H1 (cell line): ENCODE data around the gene CLTCL1. TPM values are rescaled to one million over a fixed set of nuclear protein-coding genes. Genes with fewer than 3 reads are reported as not detected.

Source experiments
- TAF7 ChIP-seq: optimal IDR thresholded peaks from 2 replicates; pipeline ENCODE3; 2011; ENCODE audit warnings: low read depth, mild to moderate bottlenecking, inconsistent platforms, low read length, moderate library complexity, borderline replicate concordance
- polyA plus RNA-seq, 7 experiments: library from polyadenylated mRNA; depleted of rRNA in 3 of 7; stranded (reverse) in 5 of 7; unstranded in 2 of 7; fragments of >200 nt in 5 of 7; fragments of 200-250 nt in 2 of 7; gene quantifications; 1 replicate in 5 of 7; 2 replicates in 1 of 7; 4 replicates in 1 of 7; pipeline versions ENCODE4 v1.2.1 to v1.2.3, GENCODE V29; 2011 to 2013; ENCODE audit warnings: missing spikeins in 2 of 7, mixed read lengths in 2 of 7
- total RNA-seq: library from RNA; stranded (reverse); fragmentation: NEBNext Ultra II Directional; extraction: Animal tissue kit (Norgen Biotek cat#: 25700); gene quantifications from 2 replicates; pipeline ENCODE4 v1.2.1, GENCODE V29; 2021

The CLTCL1 gene
- total and polyA plus RNA-seq, 2 of the 8 experiments (the other 6 are each of a cell fraction or from before 2014, with no cell fraction given) = 12.4 to 17.0 TPM

- TF ChIP-seq TAF7 = no peak
These were observed 69.1 kb downstream of the CLTCL1 start (continued) for GRCh38 chr22:19222242-19223005.
